HFFc6 (cell line): ENCODE results near the gene CEPT1. TPM values are rescaled to one million over a fixed set of nuclear protein-coding genes. Genes with fewer than 3 reads are reported as not detected.

Experiments
- DNase-seq: peaks from one replicate; pipeline ENCODE4 v3.0.0-alpha.2; 2018
- H3K27ac Mint-ChIP-seq: 2 replicates; pipeline ENCODE4 v1.8.0; 2020; ENCODE audit warnings: mild to moderate bottlenecking, mixed read lengths
- H3K27me3 Mint-ChIP-seq: 2 replicates; pipeline ENCODE4 v1.8.0; 2021; ENCODE audit warnings: mild to moderate bottlenecking, moderate library complexity, mixed read lengths; ENCODE audit not compliant: insufficient read depth
- H3K36me3 Mint-ChIP-seq: 2 replicates; pipeline ENCODE4 v1.8.0; 2021; ENCODE audit warnings: low read depth, mixed read lengths
- H3K4me1 Mint-ChIP-seq: 2 replicates; pipeline ENCODE4 v1.8.0; 2020; ENCODE audit warnings: low read depth, mixed read lengths
- H3K4me3 Mint-ChIP-seq: 2 replicates; pipeline ENCODE4 v1.8.0; 2020; ENCODE audit warnings: mild to moderate bottlenecking, moderate library complexity, mixed read lengths
- H3K9me3 Mint-ChIP-seq: 2 replicates; pipeline ENCODE4 v1.8.0; 2020; ENCODE audit warnings: mild to moderate bottlenecking, mixed read lengths
- total RNA-seq, 6 experiments: library from RNA; stranded (reverse); fragmentation: NEBNext Ultra II Directional; extraction: Animal tissue kit (Norgen Biotek cat#: 25700); gene quantifications; 2 replicates in 1 of 6; 3 replicates in 5 of 6; pipeline ENCODE4 v1.2.3, GENCODE V29; 2021
- TF ChIP-seq, protein P1 (sequence below): fragments of 200-600 bp; sonication (generic); IDR thresholded peaks from 2 replicates; pipeline ENCODE4 v1.5.0; 2021; ENCODE audit warnings: antibody characterized with exemption, mild to moderate bottlenecking

The CEPT1 gene
- total RNA-seq, 6 experiments from 2014 or later = 26.5 to 38.9 (median 33.5) TPM

GRCh38 chr1:111190931-111191451 is 51.0 kb downstream of the CEPT1 start:
- Mint-ChIP-seq H3K27ac (peak overlapping the region; percentile 91), H3K36me3 (peaks cover 23% of the 10 kb centered on the region)
- DNase-seq = no peak

GRCh38 chr1:111191496-111191895 is 51.5 kb downstream of the CEPT1 start:
- peak; percentile 93 for DNase-seq
- Mint-ChIP-seq H3K27ac (peak overlapping the region; percentile 91), H3K9me3 (no peaks in the 10 kb centered on the region), H3K4me1 (peaks cover 70% of the 10 kb centered on the region), H3K4me3 (peak overlapping the region; percentile 64), H3K36me3 (peaks cover 23% of the 10 kb centered on the region), H3K27me3 (peaks cover 2% of the 10 kb centered on the region; the same call in 1 of the 2 replicates)
- TF ChIP-seq, protein P1, sequence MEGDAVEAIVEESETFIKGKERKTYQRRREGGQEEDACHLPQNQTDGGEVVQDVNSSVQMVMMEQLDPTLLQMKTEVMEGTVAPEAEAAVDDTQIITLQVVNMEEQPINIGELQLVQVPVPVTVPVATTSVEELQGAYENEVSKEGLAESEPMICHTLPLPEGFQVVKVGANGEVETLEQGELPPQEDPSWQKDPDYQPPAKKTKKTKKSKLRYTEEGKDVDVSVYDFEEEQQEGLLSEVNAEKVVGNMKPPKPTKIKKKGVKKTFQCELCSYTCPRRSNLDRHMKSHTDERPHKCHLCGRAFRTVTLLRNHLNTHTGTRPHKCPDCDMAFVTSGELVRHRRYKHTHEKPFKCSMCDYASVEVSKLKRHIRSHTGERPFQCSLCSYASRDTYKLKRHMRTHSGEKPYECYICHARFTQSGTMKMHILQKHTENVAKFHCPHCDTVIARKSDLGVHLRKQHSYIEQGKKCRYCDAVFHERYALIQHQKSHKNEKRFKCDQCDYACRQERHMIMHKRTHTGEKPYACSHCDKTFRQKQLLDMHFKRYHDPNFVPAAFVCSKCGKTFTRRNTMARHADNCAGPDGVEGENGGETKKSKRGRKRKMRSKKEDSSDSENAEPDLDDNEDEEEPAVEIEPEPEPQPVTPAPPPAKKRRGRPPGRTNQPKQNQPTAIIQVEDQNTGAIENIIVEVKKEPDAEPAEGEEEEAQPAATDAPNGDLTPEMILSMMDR = no peak

More at GRCh38 chr1:111190931-111191451, 51.0 kb downstream of the CEPT1 start:
- no peaks in the 10 kb centered on the region for H3K9me3 Mint-ChIP-seq
- TF ChIP-seq, protein P1 = no peak
- H3K4me3 Mint-ChIP-seq = peak overlapping the region; percentile 64
- peaks cover 70% of the 10 kb centered on the region for H3K4me1 Mint-ChIP-seq
- peaks cover 2% of the 10 kb centered on the region; the same call in 1 of the 2 replicates for H3K27me3 Mint-ChIP-seq

- H3K36me3 Mint-ChIP-seq = peaks cover 18% of the 10 kb centered on the region
- peak overlapping the region; percentile 91 for H3K27ac Mint-ChIP-seq
- peaks cover 4% of the 10 kb centered on the region for H3K27me3 Mint-ChIP-seq
- no peak overlapping the region for H3K4me3 Mint-ChIP-seq
- H3K9me3 Mint-ChIP-seq = no peaks in the 10 kb centered on the region
- H3K4me1 Mint-ChIP-seq = peaks cover 70% of the 10 kb centered on the region
- TF ChIP-seq, protein P1 = no peak
- DNase-seq = no peak
These were observed 52.1 kb downstream of the CEPT1 start for GRCh38 chr1:111192074-111192473.

DNA sequence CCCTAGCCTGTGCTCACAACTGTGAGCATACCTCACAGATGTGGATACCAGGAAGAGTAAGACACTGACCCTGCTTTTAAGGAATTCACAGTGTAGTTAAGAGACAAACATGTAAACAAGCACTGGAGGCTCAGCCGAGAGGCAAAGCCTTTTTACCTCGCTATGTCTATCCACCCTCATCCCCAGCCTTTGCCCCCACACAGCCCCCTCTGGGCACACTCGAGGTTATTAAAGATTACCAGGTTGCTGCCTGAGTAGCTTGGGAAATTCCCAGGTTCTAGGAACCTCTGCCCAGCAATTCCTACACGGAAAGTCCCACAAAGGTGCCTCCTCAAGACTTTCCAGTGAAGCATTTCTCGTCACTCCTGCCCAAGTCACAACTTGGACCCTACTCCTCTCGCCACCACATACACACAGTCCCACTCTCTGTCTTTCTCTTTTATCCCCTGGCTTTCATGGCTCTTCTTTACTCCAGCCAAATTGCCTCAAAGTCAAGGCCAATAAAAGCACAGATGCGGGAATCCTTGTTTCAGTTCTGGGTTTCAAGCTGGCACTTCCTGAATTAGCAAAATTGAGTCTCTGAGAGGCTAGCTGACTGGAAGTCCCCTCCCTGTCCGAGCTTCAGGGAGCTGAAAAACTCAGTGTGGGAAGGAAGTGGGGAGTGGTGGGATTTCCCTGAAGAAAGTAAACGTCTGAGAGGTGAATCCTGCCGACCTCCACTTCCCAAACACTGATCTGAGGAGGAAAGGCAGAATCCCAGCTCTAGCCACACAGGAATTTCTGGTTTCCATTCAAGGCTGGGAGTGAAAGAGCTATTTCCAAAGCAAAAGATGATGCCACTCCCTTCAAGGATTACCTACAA is 52.9 kb downstream of the CEPT1 start:
- H3K4me1 Mint-ChIP-seq = peaks cover 70% of the 10 kb centered on the region
- DNase-seq = no peak
- H3K36me3 Mint-ChIP-seq = peaks cover 12% of the 10 kb centered on the region
- TF ChIP-seq, protein P1 = no peak
- peak overlapping the region; percentile 51 for H3K4me3 Mint-ChIP-seq
- H3K27me3 Mint-ChIP-seq = peaks cover 4% of the 10 kb centered on the region
- peak overlapping the region; percentile 91 for H3K27ac Mint-ChIP-seq
- no peaks in the 10 kb centered on the region for H3K9me3 Mint-ChIP-seq

DNA sequence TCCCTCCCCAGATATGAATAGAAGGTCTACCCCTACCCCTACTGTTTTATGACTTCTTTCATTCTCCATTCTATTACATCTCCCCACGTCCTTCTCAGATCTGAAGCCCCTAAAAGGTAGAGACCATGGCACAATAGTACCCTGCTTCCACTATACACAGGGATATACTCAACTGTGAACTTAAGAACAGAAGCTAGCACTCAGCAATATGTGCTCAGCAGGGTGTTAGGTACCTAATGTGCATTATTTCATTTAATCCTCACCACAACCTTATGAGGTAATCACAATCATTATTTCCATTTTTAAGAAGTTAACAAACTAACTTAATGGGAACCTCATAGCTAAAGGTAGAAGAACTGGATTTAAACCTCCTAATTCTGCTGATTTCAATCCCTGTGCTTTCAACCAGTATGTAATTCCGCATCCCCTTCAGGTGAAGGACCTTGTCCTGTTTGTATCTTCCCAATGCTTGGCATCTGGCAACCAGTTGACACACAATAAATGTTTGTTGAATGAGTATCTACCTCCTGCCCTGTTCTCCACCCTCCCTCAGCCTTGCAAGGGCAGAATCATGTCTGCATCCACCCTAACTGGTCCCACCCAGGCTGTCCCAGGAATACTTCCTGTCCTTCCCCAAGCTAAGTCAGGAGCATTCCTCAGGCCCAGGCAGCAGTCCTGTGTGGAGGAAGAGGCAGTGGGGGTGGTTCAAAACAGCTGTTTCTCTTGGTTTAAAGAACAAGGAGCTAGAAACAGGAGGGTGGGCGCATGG is 53.9 kb downstream of the CEPT1 start:
- TF ChIP-seq, protein P1 = no peak
- Mint-ChIP-seq H3K27me3 (peaks cover 4% of the 10 kb centered on the region), H3K36me3 (peaks cover 2% of the 10 kb centered on the region; the same call in 1 of the 2 replicates), H3K27ac (peak overlapping the region; percentile 91; the same call in 1 of the 2 replicates), H3K4me3 (no peak overlapping the region), H3K4me1 (peaks cover 64% of the 10 kb centered on the region), H3K9me3 (no peaks in the 10 kb centered on the region)
- no peak for DNase-seq
